ENCODE results near the gene RHEBL1.

Gene RHEBL1

DNA sequence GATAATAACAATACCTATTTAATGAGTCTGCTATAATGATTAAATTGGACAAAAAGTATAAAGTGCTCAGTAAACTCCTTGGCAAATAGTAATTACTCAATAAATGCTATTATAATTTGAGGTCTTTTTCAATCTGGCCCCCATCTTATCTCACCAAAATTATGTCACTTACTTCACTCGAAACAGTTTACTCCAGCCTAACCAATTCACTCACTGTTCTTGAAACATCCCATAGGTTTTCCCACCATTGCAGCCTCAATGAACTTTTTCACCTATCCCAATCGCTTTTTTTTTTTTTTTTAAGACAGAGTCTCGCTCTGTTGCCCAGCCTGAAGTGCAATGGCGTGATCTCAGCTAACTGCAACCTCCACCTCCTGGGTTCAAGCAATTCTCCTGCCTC, 33.8 kb downstream of the RHEBL1 start:
- DNase-seq: no peak

DNA sequence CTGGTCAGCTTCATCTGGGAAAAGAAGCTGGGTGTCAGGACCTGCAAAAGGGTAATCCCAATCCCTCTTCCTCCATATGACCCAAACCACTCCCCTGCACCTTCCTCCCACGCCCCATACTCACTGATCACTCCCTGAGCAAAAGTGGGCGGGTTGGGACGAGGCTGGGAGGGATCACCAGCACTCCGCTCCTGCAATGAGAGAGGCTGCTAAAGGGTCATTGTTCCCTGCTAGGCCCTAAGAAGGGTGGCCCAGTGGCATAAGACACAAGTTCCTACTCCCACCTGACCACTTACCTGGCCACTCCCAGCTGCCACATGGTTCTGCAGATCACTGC, 35.5 kb downstream of the RHEBL1 start:
- DNase-seq: no peak

DNA sequence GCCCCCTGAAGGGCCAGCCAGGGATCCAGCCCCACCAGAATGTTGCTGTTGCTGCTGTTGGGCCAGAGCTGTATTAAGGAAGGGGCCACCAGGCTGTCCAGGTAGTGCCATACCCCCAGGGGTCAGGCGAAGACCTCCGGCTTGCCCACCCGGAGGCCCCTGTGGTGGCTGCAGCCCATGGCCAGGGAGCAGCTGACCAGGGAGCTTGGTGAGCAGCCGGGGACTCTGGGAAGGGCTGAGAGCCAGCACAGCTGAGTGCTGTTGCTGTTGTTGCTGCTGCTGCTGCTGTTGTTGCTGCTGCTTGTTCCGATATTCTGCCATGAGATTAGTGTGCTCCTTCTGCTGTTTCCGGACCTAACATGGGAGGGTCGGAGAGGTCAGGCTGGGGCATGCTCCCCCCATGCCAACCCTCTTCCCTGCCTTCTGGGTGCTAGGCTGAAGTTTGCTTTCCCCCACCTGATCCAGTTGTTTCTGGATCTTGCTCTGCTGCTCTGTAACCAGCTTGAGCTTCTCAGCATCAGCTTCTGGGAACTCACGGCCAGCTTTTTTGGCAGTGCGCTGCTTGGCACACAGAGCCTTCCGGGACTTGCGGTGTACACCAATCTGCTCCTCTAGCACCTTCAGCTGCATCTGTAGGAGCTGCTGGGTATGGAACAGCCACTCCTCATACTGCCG, 36.0 kb downstream of the RHEBL1 start:
- no peak for DNase-seq

DNA sequence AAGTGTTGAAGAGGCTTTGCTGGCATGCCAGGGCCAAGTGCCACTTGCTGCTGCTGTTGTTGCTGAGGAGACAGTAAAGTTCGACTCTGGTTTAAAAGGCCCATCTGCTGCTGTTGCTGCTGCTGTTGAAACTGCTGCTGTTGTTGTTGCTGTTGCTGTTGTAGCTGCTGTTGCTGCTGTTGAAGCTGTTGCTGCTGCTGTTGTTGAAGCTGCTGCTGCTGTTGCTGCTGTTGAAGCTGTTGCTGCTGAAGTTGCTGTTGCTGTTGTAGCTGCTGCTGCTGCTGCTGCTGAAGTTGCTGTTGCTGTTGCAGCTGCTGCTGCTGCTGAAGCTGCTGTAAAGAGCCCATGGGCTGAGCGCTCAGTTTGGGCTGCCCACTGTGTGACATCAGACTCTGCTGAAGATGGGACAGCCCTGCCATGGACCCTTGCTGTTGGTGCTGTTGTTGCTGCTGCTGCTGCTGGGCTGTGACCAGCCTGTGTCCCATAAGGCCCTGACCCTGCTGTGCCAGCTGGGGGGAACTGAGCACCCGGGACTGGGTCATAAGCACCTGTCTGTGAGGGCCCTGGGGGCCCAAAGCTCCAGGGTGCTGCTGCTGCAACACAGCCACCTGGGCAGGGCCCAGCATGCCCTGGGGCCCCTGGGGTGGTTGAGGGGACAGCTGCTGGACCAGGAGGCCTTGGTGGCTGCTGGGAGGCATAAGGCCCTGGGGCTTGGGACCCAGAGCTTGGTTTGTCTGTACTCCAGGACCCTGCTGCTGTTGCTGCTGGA, 36.9 kb downstream of the RHEBL1 start:
- no peak for DNase-seq

DNA sequence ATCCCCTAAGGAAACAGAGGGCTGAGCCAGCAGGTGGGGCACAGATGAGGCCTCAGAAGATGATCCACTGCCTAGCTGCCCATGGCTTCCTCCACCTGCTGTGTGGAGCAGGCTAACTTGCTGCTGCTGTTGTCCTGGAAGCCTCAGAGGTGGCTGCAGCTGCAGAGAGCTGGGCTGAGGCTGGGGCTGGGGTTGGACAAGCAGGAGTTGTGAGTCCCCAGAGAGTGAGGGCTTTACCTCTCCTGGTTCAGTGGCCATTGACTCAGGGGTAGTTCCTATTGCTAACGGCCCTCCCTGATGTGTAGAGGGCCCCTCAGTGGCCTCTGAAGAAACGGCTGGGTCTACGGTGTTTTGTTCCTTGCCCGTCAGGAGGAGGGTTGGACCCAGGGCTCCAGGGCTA, 37.5 kb downstream of the RHEBL1 start:
- no peak for DNase-seq

DNA sequence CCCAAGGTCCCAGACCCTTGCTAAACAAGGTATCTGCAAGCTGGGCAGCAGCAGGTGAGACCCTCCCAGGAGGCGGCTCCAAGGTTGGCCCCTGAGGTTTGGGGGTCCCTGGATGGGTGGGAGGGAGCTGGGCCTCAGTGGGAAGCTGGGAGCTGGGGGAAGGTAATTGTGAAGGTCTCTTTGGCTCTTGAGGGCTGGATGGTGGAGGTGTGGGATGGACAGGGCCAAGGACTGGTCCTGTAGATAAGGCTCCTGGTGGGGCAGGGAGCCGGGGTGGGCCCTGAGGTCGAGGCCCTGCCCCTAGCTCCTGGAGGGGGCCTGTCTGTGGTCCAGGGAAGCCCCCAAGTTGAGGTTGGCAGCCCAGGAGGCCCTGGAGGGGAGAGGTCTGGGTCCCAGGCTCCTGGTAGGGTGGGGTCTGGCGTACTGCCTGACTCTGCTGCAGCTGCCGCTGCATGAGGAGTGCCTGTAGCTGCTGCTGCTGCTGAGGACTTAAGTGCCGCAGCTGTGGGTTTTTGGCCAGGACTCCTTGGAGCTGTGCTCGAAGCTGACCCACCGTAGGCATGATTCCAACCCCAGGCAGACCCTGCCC, 38.1 kb downstream of the RHEBL1 start:
- DNase-seq: no peak

DNA sequence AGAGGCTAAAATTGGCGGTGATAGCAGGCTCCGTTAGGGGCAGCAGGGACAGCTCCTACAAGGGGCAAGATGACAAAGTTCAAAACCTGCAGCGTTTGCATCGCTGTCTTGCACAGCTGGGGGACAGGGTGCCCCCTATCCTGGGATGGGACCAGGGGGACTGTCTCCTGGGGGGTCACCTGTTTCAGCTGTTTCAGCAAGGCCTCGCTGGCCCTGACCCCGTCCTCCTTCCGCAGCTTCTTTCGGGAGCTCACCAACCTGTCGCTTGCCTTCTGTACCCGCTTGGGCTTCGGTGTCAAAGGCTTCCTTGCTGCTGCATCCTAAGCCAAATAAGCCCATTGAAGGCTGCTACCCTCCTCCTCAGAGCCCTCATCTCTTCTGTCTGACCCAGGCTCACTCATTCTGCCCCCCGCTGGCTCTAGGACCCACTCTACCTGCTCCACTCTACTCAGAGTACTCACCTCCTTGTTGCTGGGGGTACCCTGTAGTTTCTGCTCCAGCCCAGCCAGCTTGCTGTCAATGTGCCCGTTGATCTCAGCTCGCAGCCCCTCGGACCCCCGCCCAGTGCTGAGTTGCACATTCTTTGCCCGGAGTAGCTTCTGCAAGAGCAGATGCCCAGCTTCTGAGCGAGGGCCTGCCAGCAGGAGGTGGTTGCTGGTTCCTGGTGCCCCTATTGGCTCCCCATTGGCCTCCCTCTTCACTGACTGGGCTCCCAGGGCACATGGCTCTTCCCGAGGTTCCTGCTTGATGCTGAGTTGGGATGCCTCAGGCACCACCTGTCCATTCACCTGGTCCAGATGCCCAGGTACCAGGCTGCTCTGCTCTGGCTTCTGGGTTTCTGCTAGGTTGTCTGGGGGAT, 38.8 kb downstream of the RHEBL1 start:
- no peak for DNase-seq

DNA sequence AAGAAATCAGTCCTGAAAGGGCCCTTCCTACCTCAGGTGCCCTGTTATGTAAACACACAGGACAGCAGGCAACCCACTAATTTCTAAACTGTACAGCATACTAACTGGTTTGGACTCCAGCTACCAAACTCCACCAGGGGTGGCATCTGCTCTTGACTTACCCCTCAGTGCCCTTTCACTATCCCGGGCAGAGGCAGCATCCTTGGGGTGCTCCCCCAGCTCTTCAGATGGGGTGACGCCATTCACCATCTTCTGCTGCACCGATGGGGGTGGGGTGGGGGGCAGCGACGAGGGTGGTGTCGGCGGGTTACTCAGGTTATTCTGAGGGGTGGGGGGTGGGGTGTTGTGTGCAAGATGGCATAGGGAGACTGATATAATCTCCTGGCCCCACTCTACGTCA, 39.7 kb downstream of the RHEBL1 start:
- DNase-seq: no peak

DNA sequence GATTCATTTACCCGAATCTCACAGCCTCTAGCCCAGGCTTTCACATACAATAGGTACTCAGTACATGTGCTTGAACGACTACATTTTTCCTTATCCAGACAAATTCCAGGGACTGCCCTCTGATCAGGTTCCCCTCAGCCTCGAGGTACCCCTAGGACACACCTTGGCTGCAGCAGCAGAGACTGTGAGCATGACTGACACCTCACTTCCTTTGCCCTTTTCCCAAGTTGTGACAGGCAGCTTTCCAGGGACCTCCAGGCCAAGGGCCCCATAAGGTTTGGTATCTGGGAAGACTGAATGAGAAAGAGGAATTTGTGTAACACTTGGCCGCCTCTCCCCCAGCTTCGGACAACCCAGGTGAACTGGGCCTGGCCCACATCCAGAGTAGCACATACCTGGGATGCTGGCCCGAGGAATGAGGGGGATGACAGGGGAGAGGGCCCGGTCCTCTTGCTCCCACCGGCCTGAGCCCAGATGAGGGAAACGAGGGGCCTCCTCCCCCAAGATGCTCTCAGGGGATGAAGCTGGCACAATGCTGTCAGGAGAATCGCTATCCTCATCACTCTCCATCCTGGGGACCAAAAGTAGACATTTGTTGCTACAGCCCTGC, 41.0 kb downstream of the RHEBL1 start:
- no peak for DNase-seq

DNA sequence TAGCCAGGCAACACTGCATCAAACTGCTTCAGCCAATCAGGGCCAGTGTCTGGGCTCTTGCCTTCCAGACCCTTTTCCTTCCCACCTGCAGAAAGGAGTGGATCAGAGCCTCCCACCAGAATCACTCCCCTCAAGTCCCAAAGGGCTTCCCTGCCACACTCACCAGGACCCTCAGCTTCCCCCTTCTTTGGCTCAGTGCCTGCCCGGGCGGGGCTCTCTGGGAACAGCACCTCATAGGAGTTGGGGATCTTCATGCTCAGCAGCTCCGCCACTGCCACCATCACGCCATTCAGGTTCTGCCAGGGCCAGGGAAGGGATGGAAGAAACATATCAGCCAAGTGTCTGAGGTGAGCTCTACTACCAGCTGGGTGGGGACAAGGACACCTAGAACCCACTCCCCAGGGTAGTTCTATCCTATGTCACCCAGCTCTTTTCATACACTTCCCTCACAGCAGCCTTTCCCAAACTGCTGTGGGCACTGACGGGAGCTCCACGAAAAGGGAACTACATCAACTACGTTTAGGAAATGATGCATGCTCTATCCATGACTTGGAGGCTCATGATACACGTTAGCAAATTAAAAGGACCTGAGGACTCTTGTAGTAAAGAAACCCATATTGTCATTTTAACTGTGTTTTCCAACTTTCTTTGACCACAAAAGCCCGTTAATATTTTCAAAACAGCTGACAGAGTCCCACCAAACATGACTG, 41.8 kb downstream of the RHEBL1 start:
- no peak for DNase-seq

DNA sequence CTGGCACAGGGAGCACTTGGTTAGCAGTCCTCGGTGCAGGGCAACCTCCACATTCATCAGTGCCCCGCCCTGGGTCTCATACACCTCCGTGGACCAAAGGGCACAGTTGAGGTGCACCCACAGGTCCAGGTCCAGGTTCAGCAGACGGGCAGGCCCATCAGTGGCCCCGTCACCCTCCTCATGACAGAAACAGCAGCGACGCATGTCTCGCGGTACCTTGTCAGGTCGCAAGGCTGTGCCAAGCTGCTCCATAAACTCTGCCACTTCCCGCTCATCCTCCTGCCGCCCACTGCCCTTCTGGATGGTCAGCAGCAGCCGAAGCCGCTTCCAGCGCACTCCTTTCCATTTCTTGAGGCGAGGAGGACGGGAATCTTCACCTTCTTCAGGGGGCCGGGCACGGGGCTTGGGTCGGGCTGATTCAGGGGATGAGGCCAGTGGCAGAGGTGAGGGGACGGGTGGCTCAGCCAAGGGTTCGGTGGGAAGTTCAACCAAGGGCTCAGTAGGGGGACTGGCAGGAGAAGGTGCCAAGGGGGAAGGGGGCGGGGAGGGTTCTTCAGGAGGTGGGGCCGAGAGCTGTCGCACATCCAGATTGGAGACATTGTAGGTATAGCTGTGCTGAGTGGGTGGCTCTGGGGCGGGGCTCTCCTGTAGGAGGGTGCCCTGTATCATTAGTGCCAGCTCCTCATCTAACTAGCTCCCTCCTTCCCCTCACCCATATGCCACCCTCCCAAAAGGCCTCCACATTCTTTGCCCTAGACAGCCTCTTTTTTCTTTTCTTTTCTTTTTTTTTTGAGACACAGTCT, 42.9 kb downstream of the RHEBL1 start:
- no peak for DNase-seq

DNA sequence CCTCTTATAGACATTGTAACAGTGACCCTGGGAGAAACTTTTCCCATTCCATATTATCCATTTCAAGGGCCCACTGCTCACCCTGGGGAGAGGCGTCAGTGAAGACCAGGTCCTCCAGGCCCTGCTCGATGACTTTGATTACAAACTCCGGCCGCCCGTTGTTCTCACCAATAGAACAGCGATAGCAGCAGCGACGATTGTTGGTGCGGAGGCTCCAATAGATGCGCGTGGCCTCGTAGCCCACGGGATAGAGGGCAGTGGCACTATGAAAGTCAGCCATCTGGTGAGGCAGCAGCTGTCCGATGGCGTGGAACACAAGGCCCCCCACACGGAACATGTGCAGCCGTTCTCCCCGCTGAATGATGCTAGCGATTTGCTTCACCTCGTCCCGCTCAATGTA, 43.7 kb downstream of the RHEBL1 start:
- no peak for DNase-seq

DNA sequence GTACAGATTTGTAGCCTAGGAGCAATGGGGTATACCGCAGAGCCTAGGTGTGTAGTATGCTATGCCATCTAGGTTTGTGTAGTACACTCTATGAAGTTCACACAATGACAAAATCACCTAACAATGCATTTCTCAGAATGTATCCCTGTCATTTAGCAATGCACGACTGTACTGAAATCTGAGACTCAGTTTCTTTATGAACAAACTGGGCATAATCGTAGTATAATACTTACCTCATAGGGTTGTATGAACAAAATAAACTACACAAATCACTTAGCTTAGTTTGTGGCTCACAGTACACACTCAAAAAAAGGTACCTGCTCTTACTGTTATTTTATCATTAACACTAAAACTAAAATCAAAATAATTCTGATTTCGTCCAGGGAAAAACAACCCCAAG, 44.3 kb downstream of the RHEBL1 start:
- no peak for DNase-seq

DNA sequence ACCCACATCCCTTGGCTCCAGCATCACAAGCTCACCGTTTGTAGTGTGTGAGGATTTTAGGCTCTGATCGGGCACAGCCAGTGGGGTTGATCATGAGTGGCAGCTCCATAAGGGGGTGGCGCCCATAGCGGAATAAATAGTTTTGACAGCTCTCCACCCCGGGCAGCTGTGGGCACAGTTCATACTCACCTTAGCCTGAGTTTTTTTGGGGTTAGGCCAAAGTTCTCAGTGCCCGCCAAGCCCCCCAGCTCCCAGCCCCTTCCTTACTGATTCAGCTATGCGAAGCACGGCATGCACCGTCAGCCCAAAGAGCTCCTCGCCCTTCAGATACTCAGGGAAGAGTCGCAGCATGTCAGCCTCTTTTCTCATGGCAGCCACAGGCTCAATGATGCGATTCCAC, 45.2 kb downstream of the RHEBL1 start:
- DNase-seq: no peak

DNA sequence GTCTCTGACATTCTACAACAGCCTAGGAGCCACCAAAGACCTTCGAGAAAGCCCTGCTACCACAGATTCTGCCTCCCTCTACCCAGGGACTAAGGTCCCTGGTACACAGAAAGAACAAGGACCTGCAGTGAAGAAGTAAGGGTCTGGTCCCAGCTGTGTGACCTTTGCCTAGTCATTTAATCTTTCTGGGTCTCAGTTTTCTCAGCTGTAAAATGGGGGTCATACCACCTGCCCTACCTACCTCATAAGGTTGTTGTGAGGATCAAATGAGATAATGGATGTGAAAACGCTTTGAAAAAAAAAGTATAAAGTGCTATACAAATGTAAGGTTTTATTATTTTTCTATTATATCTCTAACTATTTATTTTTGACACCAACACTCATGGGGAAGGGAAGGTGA, 46.0 kb downstream of the RHEBL1 start:
- DNase-seq: no peak

DNA sequence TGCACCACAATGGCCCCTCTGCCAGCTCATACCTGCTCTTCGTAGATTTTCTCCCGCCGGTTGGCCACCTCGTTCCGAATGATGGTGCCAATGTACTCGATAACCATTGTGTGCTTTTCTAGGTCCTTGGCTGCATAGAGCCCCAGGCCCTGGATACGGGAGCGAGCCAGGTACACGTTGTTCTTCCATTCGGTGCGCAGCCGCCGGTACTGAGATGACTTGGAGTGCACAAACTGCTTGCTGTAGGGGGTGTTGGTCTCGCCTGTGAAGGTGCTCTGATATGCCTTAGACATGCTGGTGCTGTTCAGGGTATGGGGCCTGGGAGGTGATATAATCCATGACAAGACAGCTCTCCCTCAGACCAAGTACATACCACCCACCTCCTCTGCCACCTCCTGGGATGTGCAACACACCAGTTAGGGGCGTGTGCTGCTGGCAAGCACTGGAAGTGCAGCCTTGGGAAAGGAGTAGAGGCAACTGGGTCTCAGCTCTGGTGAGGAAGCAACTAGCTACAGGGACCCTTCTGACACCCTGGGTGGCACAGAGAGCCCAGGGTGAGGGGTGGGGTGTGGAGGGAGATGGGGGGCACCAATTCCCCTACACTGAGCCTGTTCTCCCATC, 47.1 kb downstream of the RHEBL1 start:
- no peak for DNase-seq

DNA sequence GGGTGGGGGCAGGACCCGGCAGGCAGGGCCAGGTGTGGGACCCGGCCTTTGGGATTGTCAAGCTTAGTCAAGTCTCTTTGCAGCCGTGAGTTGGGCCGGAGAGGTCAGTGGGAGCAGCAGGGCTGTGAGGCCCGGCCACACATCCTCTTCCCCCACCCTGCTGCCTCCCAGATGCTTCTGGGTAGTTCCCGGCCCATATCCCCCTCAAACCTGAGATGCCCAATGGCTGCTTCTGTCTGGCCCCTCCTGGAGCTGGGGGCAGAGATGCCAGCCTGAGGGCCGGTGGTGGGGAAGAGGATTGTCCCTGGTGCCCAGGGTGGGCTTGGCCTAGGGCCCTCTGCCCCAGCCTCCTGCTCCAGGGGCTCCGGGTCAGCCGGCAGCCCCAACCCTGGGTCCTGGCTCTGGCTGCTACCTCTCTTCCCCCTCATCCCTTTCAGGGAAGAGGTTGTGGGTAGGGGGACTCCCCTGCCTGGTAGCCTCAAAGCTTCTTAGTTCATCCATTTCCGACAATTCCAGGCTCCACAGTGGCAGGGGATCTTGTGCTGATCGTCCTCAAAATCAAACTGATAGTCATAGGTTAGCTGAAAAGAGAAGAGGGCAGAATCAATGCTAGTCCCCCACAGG, 48.4 kb downstream of the RHEBL1 start:
- no peak for DNase-seq

DNA sequence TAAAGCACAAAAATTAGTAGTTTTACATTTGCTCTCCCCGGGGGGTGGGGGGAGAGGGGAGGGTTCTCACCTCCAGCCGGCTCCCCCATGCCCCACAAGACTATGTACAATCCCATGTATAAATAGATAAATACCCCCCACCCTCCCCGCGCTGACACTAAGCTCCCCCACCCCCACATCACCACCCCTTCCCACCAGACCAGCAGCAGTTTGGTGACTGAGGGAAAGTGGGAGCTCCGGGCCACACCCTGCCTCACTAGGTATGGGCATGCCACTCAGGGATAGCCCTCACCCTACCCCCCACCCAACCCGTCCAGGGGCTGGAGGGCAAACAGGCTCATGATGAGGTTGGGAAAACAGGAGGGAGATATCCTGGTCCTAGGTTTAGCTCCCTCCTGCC, 49.3 kb downstream of the RHEBL1 start:
- DNase-seq: no peak

DNA sequence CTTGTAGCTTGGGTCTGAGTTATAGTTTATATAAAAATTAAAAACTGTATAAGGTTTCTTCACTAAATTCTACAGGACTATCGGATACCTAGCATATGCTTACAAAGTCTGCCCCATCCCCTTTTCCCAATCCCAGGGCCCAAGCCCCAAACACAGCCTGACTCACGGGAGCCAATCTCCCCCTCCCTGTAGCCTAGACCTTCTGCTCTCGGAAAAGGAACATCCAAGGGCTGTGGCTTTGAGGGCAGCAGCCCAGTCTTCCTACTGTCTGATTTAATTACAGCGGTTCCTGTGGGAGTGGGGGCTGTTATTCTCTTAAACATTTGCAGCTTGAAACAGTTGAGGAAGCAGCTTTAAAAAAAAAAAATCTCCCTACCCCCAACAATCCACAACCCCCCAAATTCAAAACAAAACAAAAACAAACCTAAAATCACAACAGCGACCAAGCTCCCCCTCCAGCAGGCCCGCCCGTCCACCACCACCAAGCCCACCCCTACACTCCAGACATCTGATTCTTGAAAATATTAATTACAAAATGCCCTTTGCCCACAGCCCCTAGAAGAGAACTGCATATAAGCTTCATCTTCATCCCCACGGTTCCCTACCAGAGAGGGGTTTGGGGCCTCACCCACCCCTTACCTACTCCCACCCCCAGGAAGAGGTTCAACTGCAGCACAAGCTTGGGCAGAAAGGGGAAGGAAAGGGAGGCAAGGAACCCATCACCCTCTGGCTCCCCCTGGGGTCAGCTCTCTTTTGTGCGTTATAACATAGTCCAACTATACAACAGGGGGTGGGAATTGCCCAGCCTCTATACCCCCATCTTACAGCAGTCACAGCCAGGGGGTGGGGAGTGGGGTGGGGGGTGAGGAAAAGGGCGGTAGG, 50.1 kb downstream of the RHEBL1 start:
- DNase-seq: no peak

DNA sequence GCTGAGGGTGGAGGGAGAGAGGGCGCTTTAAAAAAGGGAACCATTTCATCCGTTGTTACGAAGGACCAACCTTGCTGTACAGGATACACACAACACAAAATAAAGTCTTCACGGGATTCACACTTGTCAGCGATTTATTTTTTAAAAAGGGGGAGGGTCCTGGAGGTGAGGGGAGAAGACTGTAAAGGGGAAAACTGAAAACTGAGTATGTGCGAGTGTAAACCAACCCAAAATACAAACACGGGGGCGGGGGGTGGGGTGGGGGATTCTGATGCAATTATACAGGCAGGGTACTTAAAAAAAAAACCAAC, 50.7 kb downstream of the RHEBL1 start:
- DNase-seq: no peak
